Measurements from ENCODE around the gene GCN1. TPM values are rescaled to one million over a fixed set of nuclear protein-coding genes. Genes with fewer than 3 reads are reported as not detected.

Gene GCN1
- total RNA-seq, 1 donor from 2014 or later = 49.0 TPM

DNA sequence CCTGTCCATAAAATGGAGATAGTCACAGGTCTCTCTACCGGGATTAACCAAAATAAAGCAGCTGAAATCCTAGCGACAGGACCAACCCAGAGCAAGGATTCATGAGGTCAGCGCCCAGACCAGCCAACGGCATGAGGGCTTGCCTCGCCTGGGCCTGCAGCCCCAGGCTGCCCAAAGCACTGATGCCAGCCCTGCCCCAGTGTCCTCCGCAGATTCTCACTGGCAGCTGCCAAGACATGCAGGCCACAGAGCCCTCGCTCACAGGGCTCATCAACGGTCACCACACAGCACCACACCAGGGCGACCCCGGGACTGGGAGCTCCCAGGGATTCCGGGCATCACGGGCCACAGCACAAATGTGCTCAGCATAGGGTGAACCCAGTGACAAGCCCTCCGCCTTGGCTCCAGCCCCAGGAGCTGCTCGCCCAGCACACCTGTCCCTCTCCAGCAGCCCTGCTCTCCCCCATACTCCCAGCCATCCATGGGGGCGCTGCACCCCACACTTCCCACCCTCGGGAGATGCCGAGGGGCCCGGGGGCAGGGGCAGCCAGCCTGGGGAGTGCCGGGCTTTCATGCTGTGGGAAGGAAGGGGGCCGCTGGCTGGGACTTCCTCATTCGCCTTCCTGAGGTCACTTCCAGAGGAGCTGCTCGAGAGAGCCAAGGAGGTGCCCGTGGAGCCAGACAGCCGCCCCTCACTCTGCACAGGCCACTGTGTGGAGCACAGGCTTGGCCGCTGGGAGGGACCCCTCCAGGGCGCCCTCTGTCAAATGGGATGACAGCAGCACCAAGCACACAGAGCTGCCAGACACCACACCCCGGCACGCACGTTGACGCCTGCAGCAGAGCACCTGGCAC is 92.1 kb downstream of the GCN1 start:
- H3K27me3 ChIP-seq = no peaks in the 10 kb centered on the region
- H3K36me3 ChIP-seq = peaks cover 39 to 56% of the 10 kb centered on the region in 2 donors
- H3K27ac ChIP-seq = no peak overlapping the region
- H3K9me3 ChIP-seq = no peaks in the 10 kb centered on the region
- TF ChIP-seq, protein P1, sequence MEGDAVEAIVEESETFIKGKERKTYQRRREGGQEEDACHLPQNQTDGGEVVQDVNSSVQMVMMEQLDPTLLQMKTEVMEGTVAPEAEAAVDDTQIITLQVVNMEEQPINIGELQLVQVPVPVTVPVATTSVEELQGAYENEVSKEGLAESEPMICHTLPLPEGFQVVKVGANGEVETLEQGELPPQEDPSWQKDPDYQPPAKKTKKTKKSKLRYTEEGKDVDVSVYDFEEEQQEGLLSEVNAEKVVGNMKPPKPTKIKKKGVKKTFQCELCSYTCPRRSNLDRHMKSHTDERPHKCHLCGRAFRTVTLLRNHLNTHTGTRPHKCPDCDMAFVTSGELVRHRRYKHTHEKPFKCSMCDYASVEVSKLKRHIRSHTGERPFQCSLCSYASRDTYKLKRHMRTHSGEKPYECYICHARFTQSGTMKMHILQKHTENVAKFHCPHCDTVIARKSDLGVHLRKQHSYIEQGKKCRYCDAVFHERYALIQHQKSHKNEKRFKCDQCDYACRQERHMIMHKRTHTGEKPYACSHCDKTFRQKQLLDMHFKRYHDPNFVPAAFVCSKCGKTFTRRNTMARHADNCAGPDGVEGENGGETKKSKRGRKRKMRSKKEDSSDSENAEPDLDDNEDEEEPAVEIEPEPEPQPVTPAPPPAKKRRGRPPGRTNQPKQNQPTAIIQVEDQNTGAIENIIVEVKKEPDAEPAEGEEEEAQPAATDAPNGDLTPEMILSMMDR (IDR thresholded peaks at IDR 0.05) = no peak
- no peak for DNase-seq (ENCODE audit: low spot score in 2 of 2)
- no peak overlapping the region for H3K4me3 ChIP-seq
- intact Hi-C loops (cut with DNase I) = no loop called here
- peaks cover 15 to 17% of the 10 kb centered on the region in 2 donors for H3K4me1 ChIP-seq

DNA sequence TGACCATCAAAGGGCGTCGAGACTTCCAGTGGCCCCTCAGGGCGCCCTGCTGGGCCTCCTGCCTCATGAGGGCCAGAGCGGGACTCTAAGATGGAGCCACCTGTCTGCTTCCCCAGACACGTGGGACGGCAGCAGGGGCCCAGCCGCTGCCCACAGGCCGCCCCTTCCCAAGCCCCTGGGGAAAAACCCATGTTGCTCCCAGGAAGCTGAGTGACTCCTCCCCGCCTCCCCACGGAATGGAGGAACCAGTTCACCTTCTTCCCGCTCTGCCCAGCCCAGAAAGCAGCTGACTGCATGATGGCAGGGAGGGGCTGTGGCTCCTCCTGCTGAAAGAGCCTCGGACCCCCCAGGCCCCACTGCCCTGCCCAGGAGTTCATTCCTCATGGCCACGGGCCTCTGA is 92.9 kb downstream of the GCN1 start:
- no peaks in the 10 kb centered on the region for H3K27me3 ChIP-seq
- peak overlapping the region; percentile 5 to 43 for H3K27ac ChIP-seq
- H3K4me3 ChIP-seq = no peak overlapping the region
- intact Hi-C loops (cut with DNase I) = no loop called here
- no peak for DNase-seq (ENCODE audit: low spot score in 2 of 2)
- H3K36me3 ChIP-seq = peaks cover 40 to 60% of the 10 kb centered on the region in 2 donors
- TF ChIP-seq, protein P1 (IDR thresholded peaks at IDR 0.05) = no peak
- H3K9me3 ChIP-seq = no peaks in the 10 kb centered on the region
- peaks cover 15 to 17% of the 10 kb centered on the region in 2 donors for H3K4me1 ChIP-seq

DNA sequence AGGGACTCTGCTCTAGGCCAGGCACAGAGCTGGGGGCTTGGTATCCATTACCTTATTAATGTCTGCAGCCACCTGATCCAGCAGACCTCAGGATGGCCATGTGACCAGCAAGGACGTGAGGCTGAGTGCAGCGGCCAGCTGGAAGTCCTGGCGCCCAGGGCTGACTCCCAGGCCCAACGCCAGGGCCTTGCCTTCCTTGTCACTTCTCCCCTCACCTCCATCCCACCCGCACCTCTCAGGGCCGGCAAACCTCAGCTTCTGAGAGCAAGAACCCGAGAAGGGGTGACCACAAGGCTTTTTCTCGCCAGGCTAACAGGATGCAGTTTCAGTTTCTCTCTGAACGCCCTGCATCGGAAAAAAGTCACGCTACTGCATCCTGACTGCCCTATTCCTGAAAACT is 93.3 kb downstream of the GCN1 start:
- Histone ChIP-seq H3K27me3 (no peaks in the 10 kb centered on the region), H3K27ac (peak overlapping the region; percentile 5 to 43), H3K9me3 (no peaks in the 10 kb centered on the region), H3K4me1 (peaks cover 15 to 17% of the 10 kb centered on the region in 2 donors), H3K4me3 (peak overlapping the region in 1 of 2 donors; percentile 11), H3K36me3 (peaks cover 44 to 63% of the 10 kb centered on the region in 2 donors)
- intact Hi-C loops (cut with DNase I) = no loop called here
- TF ChIP-seq, protein P1 (IDR thresholded peaks at IDR 0.05) = no peak
- DNase-seq (ENCODE audit: low spot score in 2 of 2) = no peak

DNA sequence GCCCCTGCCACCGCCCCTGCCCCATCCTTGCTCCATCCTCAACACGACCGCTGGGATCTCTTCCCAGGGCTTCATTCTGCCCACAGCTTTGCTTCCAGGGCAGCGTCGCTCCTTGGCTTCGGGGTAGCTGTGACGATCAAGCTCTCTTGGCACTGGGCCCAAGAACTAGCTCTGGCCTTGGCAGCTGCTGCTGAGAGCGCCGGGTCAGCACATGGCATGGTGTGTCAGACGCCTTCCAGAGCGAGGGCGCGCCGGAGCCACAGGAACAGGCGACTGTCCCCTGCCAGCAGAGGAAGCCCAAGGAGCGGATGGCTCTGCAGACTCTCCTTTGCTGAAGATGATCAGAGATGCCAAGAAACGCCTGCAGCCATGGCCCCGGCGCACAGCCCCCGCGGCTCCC is 93.9 kb downstream of the GCN1 start:
- H3K4me1 ChIP-seq = peaks cover 15 to 17% of the 10 kb centered on the region in 2 donors
- H3K36me3 ChIP-seq = peaks cover 44 to 68% of the 10 kb centered on the region in 2 donors
- TF ChIP-seq, protein P1 (IDR thresholded peaks at IDR 0.05) = no peak
- H3K27ac ChIP-seq = peak overlapping the region; percentile 5 to 43
- peak; percentile 27 to 88 for DNase-seq (ENCODE audit: low spot score in 2 of 2)
- intact Hi-C loops (cut with DNase I) = loop anchor here (1.0 kb wide), 1 partner anchor 13 kb away; no protein-coding TSS in a partner anchor
- H3K9me3 ChIP-seq = no peaks in the 10 kb centered on the region
- no peaks in the 10 kb centered on the region for H3K27me3 ChIP-seq
- H3K4me3 ChIP-seq = peak overlapping the region in 1 of 2 donors; percentile 11

DNA sequence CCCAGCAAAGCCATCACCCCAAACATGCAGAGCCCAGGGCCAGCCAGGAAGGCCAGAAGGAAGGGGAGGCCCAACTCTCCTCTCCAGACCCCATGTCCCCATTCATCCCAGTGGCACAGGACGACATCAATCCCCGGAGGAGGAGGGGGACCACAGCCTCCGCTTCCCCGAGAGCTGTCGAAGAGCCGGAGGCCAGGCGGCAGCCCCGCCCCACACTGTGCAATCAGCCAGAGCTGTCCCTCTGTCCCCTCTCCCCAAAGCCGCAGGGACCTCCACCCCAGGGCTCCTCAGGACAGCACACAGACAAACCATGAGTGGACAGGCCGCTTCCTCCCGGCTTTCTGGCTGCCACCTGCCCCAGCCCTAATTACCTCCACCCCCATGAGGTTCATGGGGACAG is 94.8 kb downstream of the GCN1 start:
- H3K4me1 ChIP-seq = peaks cover 15 to 17% of the 10 kb centered on the region in 2 donors
- no peak overlapping the region for H3K27ac ChIP-seq
- TF ChIP-seq, protein P1 (IDR thresholded peaks at IDR 0.05) = no peak
- no peaks in the 10 kb centered on the region for H3K9me3 ChIP-seq
- H3K36me3 ChIP-seq = peaks cover 46 to 76% of the 10 kb centered on the region in 2 donors
- no peaks in the 10 kb centered on the region for H3K27me3 ChIP-seq
- H3K4me3 ChIP-seq = no peak overlapping the region
- DNase-seq (ENCODE audit: low spot score in 2 of 2) = no peak
- intact Hi-C loops (cut with DNase I) = loop anchor here (1.0 kb wide), 1 partner anchor 12 kb away; no protein-coding TSS in a partner anchor

Data from ascending aorta (tissue), 2 donors.